Measurements from ENCODE around the gene ZMYND19. TPM values are rescaled to one million over a fixed set of nuclear protein-coding genes. Genes with fewer than 3 reads are reported as not detected.
"Not testable (repeated sequence)": the region's sequence is repeated elsewhere in the genome, so short reads cannot be mapped to it uniquely, and the experiment has no call there.

Gene ZMYND19
- total RNA-seq, 1 donor from 2014 or later = 71.9 TPM

DNA sequence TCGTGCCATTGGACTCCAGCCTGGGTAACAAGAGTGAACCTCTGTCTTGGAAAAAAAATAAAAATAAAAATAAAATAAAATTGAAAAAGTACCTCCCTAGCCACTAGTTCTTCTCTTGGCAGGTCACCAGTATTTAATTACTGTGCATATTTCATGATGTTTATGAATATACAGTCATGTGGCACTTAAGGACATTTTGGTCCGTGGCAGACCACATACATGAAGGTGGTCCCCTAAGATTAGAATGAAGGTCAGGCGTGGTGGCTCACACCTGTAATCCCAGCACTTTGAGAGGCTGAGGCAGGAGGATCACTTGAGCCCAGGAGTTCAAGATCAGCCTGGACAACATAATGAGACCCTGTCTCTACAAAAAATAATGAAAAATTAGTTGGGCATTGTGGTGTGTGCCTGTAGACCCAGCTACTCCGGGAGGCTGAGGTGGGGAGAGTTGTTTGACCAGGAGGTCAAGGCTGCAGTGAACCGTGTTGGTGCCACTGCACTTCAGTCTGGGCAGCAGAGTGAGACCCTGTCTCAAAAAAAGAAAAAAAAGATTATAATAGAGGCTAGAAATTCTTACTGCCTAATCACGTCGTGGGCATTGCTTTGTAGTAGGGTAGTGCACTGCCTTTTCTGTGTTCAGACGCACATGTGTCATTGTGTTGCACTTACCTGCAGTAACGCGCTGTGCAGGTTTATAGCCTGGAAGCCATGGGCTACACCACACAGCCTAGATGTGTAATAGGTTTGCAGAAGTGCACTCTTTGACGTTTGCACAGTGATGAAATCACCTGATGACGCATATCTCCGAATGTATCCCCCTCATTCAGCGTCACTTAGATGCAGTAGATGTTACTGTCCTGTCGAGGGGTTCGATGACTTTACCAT, 41.3 kb upstream of the ZMYND19 start:
- Mint-ChIP-seq H3K4me1 (peaks cover 28% of the 10 kb centered on the region), H3K36me3 (ENCODE audit: low read depth) (peaks cover 2% of the 10 kb centered on the region), H3K27me3 (ENCODE audit: low read depth) (no peaks in the 10 kb centered on the region), H3K9me3 (no peaks in the 10 kb centered on the region), H3K4me3 (no peak overlapping the region), H3K27ac (ENCODE audit: unreplicated experiment) (no peak overlapping the region)
- TF ChIP-seq, protein P1, sequence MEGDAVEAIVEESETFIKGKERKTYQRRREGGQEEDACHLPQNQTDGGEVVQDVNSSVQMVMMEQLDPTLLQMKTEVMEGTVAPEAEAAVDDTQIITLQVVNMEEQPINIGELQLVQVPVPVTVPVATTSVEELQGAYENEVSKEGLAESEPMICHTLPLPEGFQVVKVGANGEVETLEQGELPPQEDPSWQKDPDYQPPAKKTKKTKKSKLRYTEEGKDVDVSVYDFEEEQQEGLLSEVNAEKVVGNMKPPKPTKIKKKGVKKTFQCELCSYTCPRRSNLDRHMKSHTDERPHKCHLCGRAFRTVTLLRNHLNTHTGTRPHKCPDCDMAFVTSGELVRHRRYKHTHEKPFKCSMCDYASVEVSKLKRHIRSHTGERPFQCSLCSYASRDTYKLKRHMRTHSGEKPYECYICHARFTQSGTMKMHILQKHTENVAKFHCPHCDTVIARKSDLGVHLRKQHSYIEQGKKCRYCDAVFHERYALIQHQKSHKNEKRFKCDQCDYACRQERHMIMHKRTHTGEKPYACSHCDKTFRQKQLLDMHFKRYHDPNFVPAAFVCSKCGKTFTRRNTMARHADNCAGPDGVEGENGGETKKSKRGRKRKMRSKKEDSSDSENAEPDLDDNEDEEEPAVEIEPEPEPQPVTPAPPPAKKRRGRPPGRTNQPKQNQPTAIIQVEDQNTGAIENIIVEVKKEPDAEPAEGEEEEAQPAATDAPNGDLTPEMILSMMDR (conservative IDR thresholded peaks at IDR 0.05) = no peak
- DNase-seq (ENCODE audit: low read depth, low spot score) = no peak

DNA sequence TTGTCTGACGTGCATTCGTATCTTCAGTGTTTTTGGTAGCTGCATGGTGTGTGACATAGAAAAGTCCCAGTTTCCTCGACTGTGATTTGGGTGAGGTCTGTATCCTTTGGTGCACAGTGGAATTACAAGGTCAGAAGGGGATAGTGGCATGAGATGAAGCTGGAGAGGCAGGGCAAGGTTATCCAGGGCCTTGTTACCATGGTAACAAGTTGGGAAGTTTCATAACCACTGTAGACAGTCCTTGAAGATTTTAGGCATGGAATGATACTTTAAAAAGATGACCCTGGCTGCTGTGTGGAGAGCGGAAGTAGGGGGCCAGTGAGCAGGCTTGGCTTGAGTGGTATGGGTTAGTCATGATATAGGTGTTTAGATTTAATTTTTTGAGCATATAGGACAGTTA, 40.4 kb upstream of the ZMYND19 start:
- Mint-ChIP-seq H3K4me1 (peaks cover 26% of the 10 kb centered on the region), H3K9me3 (no peaks in the 10 kb centered on the region), H3K4me3 (no peak overlapping the region), H3K27me3 (ENCODE audit: low read depth) (no peaks in the 10 kb centered on the region), H3K27ac (ENCODE audit: unreplicated experiment) (no peak overlapping the region), H3K36me3 (ENCODE audit: low read depth) (peaks cover 2% of the 10 kb centered on the region)
- DNase-seq (ENCODE audit: low read depth, low spot score) = no peak
- TF ChIP-seq, protein P1 (conservative IDR thresholded peaks at IDR 0.05) = no peak

DNA sequence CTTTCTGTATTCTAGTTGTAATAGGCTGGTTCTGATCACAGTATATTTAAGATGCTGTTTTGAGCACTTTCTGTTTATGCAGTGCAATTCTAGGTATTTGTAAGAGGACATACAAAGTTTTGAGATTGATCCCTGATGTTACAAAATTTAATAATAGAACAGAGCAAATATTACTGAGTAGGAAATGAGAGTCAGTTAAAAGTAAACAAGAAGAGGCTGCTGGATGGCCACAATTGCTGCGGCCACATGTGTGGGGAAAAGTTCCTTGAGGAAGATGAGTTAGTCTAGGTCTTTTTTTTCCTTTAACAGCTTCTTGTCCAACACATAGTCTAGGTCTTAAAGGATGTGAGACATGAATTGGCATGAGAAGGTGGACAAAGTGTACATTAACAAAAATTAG, 39.8 kb upstream of the ZMYND19 start:
- no peak for DNase-seq (ENCODE audit: low read depth, low spot score)
- H3K27ac Mint-ChIP-seq (ENCODE audit: unreplicated experiment) = no peak overlapping the region
- no peak overlapping the region for H3K4me3 Mint-ChIP-seq
- H3K27me3 Mint-ChIP-seq (ENCODE audit: low read depth) = no peaks in the 10 kb centered on the region
- H3K36me3 Mint-ChIP-seq (ENCODE audit: low read depth) = peaks cover 2% of the 10 kb centered on the region
- no peaks in the 10 kb centered on the region for H3K9me3 Mint-ChIP-seq
- TF ChIP-seq, protein P1 (conservative IDR thresholded peaks at IDR 0.05) = no peak
- H3K4me1 Mint-ChIP-seq = peaks cover 26% of the 10 kb centered on the region

DNA sequence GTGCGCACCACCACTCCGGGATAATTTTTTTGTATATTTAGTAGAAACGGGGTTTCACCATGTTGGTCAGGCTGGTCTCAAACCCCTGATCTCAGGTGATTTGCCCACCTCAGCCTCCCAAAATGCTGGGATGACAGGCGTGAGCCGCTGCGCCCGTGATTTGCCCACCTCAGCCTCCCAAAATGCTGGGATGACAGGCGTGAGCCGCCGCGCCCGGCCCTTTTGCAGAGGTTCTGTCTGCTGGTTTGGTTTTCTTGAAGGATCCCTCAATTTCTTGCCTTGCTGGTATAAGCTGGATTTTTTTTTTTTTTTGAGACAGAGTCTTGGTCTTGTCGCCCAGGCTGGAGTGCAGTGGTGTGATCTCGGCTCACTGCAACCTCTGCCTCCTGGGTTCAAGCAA, 37.1 kb upstream of the ZMYND19 start:
- DNase-seq (ENCODE audit: low read depth, low spot score); H3K36me3 Mint-ChIP-seq (ENCODE audit: low read depth); H3K27ac Mint-ChIP-seq (ENCODE audit: unreplicated experiment); H3K4me3 Mint-ChIP-seq; H3K9me3 Mint-ChIP-seq; H3K27me3 Mint-ChIP-seq (ENCODE audit: low read depth): not testable (repeated sequence)
- peaks cover 17% of the 10 kb centered on the region for H3K4me1 Mint-ChIP-seq

DNA sequence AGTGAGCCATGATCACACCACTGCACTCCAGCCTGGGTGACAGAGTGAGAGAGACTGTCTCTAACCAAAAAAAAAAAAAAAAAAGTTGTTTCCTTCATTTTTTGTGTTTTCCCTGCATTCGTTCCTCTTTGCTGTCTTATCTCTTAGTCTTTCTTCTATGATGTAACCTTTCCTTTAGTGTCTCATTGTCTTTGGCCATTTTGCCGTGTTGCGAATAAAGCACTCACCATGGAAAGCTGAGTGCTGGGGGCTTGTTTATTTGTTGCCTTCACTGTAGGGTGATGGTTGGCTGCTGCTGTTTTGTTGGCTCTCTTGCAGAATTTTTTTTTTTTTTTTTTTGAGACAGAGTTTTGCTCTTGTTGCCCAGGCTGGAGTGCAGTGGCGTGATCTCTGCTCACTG, 36.2 kb upstream of the ZMYND19 start:
- no peak for DNase-seq (ENCODE audit: low read depth, low spot score)
- TF ChIP-seq, protein P1 (conservative IDR thresholded peaks at IDR 0.05) = no peak
- no peaks in the 10 kb centered on the region for H3K9me3 Mint-ChIP-seq
- H3K4me1 Mint-ChIP-seq = peaks cover 19% of the 10 kb centered on the region
- H3K27ac Mint-ChIP-seq (ENCODE audit: unreplicated experiment) = no peak overlapping the region
- H3K4me3 Mint-ChIP-seq = no peak overlapping the region
- no peaks in the 10 kb centered on the region for H3K27me3 Mint-ChIP-seq (ENCODE audit: low read depth)
- H3K36me3 Mint-ChIP-seq (ENCODE audit: low read depth) = peaks cover 5% of the 10 kb centered on the region

DNA sequence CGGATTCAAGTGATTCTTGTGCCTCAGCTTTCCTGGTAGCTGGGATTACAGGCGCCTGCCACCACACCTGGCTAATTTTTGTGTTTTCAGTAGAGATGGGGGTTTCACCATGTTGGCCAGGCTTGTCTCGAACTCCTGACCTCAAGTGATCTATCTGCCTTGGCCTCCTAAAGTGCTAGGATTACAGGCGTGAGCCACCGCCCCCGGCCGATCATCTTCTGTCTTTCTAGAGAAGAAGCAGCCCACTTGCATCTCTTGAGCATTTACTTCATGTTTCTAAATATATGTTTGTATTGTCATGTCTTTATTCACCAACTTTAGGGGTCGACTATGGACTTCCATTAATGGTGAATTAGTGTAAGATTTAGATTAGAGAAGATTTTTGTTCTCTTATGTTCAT, 31.9 kb upstream of the ZMYND19 start:
- H3K4me3 Mint-ChIP-seq = peak overlapping the region; percentile 79
- not testable (repeated sequence) for H3K36me3 Mint-ChIP-seq (ENCODE audit: low read depth); H3K27me3 Mint-ChIP-seq (ENCODE audit: low read depth); DNase-seq (ENCODE audit: low read depth, low spot score); H3K9me3 Mint-ChIP-seq
- H3K4me1 Mint-ChIP-seq = peaks cover 35% of the 10 kb centered on the region
- H3K27ac Mint-ChIP-seq (ENCODE audit: unreplicated experiment) = peak overlapping the region; percentile 75

Measured in neural crest cell (in vitro differentiated cells).